AML-193 (cell line): ENCODE measurements around the gene ADPRHL1.
"Not testable (repeated sequence)": the region's sequence is repeated elsewhere in the genome, so short reads cannot be mapped to it uniquely, and the experiment has no call there.

ENCODE experiments used
- DNase-seq, 2 experiments: peaks; one replicate each; lab custom pipeline; 2025; lab: John Stamatoyannopoulos, UW

Gene ADPRHL1

GRCh38 chr13:113371061-113371460 is 82.2 kb downstream of the ADPRHL1 start:
- no peak for DNase-seq

GRCh38 chr13:113369881-113370280 is 83.4 kb downstream of the ADPRHL1 start:
- no peak for DNase-seq

- no peak for DNase-seq
Measured at GRCh38 chr13:113369189-113369588, 84.1 kb downstream of the ADPRHL1 start.

DNA sequence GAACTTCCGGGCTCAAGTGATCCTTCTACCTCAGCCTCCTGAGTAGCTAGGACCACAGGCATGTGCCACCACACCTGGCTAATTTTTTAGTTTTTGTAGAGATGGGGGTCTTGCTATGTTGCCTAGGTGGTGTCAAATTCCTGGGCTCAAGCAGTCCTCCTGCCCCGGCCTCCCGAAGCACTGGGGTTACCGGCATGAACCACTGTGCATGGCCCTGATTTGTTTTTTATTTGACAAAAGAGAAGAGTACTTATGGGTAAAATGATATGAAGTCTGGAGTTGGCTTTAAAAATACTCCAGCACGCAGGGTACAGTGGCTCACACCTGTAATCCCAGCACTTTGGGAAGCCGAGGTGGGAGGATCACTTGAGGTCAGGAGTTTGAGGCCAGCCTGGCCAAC is 84.9 kb downstream of the ADPRHL1 start:
- not testable (repeated sequence) for DNase-seq

- no peak for DNase-seq
Measured at GRCh38 chr13:113367771-113368170, 85.5 kb downstream of the ADPRHL1 start.

DNA sequence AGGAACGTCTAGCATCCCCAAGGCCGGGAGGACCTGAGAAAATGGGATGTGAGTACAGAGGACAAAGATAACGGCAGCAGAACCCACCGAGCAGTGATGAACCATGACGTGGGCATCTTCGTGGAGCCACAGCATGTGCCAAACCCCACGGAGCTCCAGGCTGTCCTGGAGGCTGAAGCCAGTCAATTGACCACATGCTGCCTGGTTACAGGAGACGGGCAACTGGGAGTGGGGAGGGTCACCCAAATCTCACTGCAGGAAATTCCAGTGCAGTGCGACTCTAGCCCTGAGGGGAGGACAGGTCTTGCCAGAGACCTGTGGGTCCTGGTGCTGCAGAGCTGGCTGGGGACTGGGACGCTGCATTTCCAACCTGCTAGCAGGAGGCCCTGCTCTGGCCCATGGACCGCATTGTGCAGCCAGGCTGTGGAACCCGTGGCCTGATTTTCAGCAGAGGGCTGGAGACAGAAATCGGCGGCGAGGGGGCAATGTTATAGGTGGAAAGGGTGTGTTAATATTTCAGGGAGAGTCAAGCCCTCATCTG is 86.2 kb downstream of the ADPRHL1 start:
- DNase-seq, result no peak

DNA sequence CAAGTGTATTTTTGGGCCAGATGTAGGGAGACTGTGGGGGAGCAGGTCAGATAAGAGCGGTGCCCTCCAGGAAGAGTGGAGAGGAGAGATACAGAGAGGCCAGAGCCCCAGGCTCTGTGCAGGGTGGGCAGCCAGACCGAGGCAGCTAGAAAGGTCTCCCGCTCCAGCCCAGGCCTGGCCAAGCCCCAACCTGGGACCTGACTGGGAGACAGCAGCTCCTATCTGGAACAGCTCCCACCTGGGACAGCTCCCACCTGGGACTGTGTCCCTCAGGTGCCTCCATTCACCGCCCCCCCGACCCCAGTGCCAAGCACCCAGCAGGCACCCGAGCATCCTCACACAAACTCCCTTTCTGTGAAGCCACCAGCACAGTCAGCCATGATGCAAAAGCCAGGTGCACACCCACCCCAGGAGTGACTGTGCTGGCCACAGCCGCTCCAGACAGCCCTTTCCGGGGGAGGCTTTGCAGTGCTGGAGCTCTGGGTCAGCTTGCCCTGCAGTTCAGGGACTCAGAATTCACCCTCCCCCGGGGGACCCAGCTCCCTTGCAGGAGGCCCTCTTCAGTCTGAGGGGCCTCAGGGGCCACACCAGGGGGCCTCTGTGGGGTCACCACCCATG is 87.2 kb downstream of the ADPRHL1 start:
- no peak for DNase-seq

GRCh38 chr13:113365583-113365970 is 87.7 kb downstream of the ADPRHL1 start:
- DNase-seq, result no peak

DNA sequence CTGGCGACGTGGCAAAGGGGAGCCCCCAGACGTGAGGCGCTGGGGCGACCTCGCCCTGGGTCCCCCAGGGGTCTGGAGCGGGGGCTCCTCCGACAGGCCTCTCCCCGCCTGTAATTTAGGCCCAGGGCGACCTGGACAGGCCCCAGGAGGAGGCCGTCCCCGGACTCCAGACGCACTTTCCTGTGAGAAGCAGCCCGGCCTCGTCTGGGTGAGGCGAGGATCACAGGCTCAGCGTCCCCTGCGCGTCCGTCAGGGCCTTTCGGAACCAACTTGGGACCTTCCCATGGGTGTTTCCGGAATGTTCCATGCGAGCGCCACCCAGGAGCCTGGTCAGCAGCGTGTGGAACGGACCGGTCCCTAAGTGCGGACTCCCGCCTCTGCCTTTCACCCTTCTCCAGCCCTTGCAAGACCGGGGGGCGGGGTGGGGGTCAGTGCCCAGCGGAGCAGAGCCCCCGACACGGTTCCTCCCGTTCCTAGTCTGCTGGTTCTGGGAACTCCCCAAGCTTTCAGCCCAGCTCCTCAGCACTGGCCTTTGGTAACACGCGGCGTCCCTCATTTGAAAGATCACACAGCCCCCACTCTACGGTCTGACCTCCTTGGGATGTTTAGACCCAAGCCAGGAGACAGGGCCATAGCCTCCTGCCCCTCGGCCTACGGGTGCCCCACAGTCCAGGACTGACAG is 88.2 kb downstream of the ADPRHL1 start:
- DNase-seq, result no peak

DNA sequence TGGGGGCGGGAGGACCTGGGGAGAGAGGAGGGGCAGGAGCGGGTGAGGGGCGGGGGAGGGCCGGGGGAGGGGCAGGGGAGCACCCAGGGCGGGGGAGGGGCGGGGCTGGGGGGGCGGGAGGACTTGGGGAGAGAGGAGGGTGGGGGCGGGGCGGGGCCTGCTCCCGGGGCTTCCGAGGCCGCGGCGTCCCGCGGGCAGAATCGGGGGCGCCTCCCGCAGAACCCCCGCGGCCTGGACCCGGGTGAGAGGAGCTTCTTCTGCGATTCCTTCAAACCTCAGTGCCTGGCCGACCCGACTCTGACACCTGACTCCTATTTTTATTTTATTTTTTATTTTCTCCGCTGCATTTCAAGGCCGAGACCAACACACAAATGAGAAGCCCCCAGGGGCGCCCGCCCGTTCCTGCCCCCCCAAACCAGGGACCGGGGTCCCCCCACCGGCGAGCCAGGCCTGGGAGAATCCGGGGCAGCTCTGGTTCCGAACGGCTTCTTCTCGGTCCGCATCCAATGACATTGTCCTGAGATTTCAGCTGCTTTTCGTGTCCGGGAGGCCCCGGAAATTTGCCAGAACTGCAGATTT is 88.9 kb downstream of the ADPRHL1 start:
- no peak for DNase-seq

DNA sequence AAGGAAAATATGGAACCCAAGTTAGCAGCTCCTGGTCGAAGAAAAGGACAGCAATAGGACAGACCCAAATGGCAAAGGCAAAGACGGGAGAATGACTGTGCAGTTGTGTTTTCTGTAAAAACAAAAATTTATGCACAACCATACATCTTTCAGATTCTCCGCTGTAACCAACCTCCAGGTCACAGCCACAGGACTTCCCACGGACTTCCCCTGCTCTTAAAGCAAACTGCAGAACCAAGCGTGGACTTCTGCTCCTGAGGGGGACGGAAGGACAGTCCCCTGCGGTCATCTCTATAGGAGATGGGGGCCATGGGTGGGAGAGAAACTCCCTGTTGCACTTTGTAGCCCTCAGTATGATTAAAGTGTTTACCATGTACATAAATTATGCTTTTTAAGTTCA is 91.9 kb downstream of the ADPRHL1 start:
- DNase-seq, result no peak

DNA sequence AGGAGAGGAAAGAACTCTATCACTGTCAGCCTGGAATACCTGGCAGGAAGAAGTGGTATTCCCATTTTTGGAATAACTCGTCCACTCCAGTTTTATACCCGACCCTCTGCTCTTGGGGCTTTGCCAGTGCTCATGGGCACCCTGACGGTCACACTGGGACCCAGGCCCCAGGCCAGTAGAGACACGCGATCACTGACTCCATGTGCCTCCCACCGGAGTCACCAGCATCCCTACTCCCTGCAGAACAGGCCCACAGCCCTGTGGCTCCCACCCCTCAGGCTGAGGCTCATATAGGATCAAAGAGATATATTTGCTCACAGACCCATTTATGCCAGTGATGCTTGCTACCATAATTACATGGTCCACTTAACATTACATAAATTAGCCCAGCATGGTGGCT is 92.8 kb downstream of the ADPRHL1 start:
- DNase-seq, result no peak

GRCh38 chr13:113359571-113359970 is 93.7 kb downstream of the ADPRHL1 start:
- DNase-seq, result no peak

DNA sequence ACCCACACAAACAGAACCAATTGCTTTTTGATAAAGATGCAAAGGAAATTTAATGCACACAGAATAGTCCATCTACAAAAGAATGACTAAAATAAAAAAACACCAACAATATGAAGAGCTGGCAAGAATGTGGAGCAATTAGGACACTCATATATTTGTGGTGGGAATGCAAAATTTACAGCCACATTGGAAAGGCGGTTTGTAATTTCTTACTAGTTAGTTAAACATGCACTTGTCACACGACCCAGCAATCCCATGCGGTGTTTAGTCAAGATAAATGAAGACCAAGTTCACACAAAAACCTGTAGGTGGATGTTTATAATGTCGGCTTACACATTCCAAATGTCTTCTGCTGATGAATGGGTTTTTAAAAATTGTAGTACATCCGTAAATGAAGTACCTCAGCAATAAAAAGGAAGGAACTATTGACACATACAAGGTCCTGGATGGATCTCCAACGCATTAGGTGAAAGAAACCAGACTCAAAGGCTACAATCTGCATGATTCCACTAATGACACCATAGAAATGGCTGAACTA is 94.6 kb downstream of the ADPRHL1 start:
- no peak for DNase-seq

DNA sequence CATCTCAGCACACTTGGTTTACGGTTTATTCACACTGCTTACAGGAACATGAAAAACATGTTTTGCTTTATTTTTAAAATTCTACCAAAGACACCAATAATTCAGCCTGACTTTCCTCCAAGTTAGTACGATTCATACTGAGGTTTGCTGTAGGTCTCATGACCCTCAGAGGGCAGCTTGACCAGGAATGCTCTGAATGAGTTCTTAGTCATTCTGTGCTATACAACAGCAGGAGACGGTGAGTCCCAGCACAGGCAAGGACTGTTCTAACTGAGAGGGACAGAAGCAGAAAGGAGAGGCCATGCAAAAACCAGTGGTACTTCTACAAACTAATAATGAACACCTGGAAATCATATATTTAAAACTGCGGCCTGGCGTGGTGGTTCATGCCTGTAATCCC is 95.8 kb downstream of the ADPRHL1 start:
- DNase-seq, result no peak

DNA sequence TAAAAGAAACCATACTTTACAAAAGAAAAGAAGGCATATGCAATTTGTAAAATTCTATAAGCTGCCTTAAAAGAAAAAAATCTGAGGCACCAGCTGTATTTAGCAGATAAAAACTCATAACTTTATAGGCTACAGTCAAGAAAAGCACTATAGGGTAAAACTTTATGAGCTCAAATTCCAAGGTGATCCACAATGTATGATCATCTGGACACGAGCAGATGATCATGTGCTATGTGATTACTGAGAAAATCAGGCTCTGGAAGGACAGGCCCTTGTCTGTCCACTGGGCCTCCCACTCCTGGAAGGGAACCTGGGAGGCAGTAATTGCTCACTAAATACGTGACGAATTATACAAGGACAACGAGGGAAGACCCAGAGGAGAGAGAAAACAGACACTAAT is 96.7 kb downstream of the ADPRHL1 start:
- no peak for DNase-seq

GRCh38 chr13:113355621-113356020 is 97.7 kb downstream of the ADPRHL1 start:
- DNase-seq, result no peak

DNA sequence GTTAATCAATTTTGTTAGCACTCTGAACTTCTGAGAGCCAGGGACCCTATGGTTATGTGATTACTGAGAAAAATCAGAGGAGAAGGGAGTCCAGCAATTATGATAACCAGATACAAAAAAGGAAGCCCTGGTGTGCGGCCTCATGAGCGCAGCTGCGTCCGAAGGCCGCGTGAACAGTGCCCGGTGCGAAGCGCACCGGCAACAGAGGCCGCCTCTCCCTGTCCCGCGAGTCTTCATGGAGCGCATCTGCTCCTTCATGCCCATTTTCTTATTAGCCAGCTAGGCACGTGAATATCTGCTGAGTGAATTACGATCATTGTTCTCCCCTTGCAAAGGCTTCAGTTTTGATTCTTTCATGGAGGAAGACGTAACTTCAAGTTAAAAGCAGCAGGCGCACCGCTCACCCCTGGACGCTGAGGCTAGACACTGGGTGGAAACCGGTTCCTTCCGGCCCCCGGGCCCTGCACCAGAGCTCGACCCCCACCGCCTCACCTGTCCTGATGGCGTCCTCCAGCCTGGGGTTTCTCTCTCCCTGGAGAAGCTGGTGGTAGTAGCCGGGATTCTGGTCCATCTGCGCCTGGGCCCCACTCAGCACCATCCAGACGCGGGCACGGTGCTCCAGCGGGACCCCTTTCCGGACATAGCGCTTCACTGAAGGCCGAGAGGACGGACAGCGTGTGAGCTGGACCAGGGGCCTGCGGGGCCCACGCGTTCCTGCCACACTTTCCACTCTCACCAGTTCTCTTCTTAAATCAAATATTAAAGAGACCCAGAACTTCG is 98.3 kb downstream of the ADPRHL1 start:
- no peak for DNase-seq

DNA sequence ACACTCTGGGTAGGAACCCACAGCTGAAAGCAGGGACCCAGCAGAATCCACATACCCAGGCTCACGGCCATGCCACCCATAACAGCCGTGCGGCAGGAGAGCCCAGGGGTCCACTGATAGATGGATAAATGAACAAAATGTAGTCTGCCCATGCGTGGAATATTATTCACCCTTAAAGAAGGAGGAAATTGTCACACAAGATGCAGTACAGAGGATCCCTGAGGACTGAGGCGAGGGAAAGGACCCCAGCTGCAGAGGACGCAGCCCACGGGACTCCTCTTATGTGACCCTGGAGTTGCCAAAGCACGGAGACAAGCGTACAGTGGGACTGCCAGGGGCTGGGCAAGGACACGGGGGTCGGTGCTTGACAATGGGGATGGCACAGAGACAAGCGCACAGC is 100.0 kb downstream of the ADPRHL1 start:
- DNase-seq, result no peak

GRCh38 chr13:113351514-113352026 is 101.7 kb downstream of the ADPRHL1 start:
- DNase-seq, result no peak

DNA sequence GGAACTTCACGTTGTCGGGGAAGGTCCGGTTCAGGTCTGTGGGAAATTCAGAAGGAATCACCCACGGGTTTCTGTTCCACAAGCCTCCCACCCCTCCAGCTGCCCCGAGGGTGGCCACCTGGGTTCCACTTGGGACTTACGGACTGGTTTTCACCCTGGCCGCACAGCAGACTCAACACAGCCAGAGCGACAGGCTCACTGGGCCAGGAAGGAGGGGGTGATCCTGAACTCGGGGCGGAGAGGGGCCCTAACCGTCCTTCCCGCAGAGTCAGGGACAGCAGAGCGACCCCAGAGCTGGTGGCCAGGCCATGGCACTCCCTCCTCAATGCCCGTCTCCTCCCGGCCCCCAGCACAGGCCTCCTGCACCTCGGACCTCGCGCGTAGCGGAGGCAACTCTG is 102.4 kb downstream of the ADPRHL1 start:
- DNase-seq, result no peak
